ENCODE results near the gene ZNF468. TPM values are rescaled to one million over a fixed set of nuclear protein-coding genes. Genes with fewer than 3 reads are reported as not detected.
A peak's percentile ranks its signal among the peaks of the same experiment; 100 is the strongest.

Gene ZNF468
- total and polyA plus RNA-seq, 9 donors, result 7.0 to 21.0 (median 11.5) TPM

- Histone ChIP-seq H3K4me1 (ENCODE audit: insufficient read depth) (peaks cover 6% of the 10 kb centered on the region), H3K4me3 (peak within 1 kb of the TSS; percentile 60), H3K9me3 (no peaks in the 10 kb centered on the region), H3K36me3 (no peaks in the 10 kb centered on the region), H3K27me3 (no peaks in the 10 kb centered on the region), H3K27ac (peak within 1 kb of the TSS in 1 of 2 donors; percentile 89)
- 1 to 2% (median 1%) methylated on average over 56 of the region's 56 CpGs for WGBS, 3 donors
- DNase-seq, result peak; percentile 96 to 98 (median 97)
- TF ChIP-seq EP300 (IDR thresholded peaks at IDR 0.05), result no peak
- TF ChIP-seq CTCF (IDR thresholded peaks at IDR 0.05), result no peak
- peak; percentile 64 for TF ChIP-seq POLR2A (IDR thresholded peaks at IDR 0.05)
- intact Hi-C loops (cut with DNase I), result no loop called here
These were observed 39.9 kb upstream of the ZNF468 start, which contains the start of gene ZNF320 for GRCh38 chr19:52897138-52897935. Gene ZNF320 (minus strand): TSS chr19:52897635. CDS start chr19:52890255, 7,380 bp downstream.

DNA sequence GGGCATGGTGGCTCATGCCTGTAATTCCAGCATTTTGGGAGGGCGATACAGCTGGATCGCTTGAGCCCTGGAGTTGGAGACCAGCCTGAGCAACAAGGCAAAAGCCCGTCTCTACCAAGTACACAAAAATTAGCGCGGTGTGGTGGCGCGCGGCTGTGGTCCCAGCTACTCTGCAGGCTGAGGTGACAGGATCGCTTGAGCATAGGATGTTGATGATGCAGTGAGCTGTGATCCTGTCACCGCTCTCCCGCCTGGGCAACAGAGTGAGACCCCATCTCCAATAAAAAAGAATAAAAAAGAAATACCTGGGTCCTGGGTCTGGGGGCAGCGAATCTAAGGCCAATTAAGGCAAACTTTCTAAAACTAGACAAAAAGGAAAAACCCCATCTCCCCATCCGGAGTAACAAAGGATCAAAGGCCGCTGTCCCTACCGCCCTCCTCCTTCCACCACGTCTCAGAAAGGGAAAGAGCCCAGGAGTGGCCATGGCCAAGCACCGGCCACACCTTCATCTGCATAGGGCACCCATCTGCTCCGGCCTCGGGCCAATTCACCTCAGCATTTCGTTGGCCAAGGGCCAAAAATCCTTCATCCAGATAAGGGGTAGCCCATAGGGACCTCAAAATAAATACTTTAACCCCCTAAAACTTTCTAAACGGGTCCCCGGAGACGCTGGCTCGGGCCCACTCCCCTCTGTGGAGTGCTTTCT lies 39.2 kb upstream of the ZNF468 start:
- TF ChIP-seq CTCF (IDR thresholded peaks at IDR 0.05) (no peak), EP300 (IDR thresholded peaks at IDR 0.05) (no peak), POLR2A (IDR thresholded peaks at IDR 0.05) (no peak)
- no peaks in the 10 kb centered on the region for H3K36me3 ChIP-seq
- H3K27me3 ChIP-seq, result no peaks in the 10 kb centered on the region
- peaks cover 6% of the 10 kb centered on the region for H3K4me1 ChIP-seq (ENCODE audit: insufficient read depth)
- WGBS, 3 donors, result 44 to 48% (median 45%) methylated on average over 24 of the region's 24 CpGs
- H3K9me3 ChIP-seq, result no peaks in the 10 kb centered on the region
- intact Hi-C loops (cut with DNase I), result no loop called here
- peak; percentile 33 to 54 (median 50) for DNase-seq
- H3K4me3 ChIP-seq, result peak overlapping the region; percentile 60
- H3K27ac ChIP-seq, result peak overlapping the region in 1 of 2 donors; percentile 89

GRCh38 chr19:52891336-52891735 lies 33.9 kb upstream of the ZNF468 start:
- Histone ChIP-seq H3K36me3 (no peaks in the 10 kb centered on the region), H3K4me1 (ENCODE audit: insufficient read depth) (peaks cover 3% of the 10 kb centered on the region), H3K27me3 (no peaks in the 10 kb centered on the region), H3K27ac (no peak overlapping the region), H3K9me3 (no peaks in the 10 kb centered on the region), H3K4me3 (no peak overlapping the region)
- 55 to 71% (median 60%) methylated on average over 4 of the region's 4 CpGs for WGBS, 3 donors
- intact Hi-C loops (cut with DNase I), result no loop called here
- TF ChIP-seq EP300 (IDR thresholded peaks at IDR 0.05), result no peak
- TF ChIP-seq CTCF (IDR thresholded peaks at IDR 0.05), result no peak
- TF ChIP-seq POLR2A (IDR thresholded peaks at IDR 0.05), result no peak
- DNase-seq, result no peak

DNA sequence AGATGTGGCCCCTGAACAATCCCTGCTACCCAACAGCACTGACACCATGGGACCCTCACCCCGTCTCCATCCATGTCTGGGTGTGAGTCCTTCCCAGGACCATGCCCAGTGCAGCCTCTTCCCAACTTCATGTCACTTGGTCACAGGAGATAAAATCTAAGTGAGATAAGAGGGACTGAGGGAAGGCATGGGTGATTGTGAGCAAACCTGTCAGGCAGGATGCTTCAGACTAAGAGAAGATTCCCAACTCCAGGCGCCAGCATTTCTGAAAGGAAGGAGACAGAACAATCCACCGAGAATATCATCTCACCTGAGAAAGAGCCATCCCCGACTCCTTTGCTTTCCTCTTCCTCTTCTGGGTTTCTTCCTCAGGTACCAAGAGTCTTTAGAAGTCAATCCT lies 32.5 kb upstream of the ZNF468 start:
- 92 to 96% (median 95%) methylated on average over 4 of the region's 4 CpGs for WGBS, 3 donors
- no peak overlapping the region for H3K27ac ChIP-seq
- H3K27me3 ChIP-seq, result no peaks in the 10 kb centered on the region
- no peak overlapping the region for H3K4me3 ChIP-seq
- TF ChIP-seq POLR2A (IDR thresholded peaks at IDR 0.05) (no peak), CTCF (IDR thresholded peaks at IDR 0.05) (no peak), EP300 (IDR thresholded peaks at IDR 0.05) (no peak)
- no peaks in the 10 kb centered on the region for H3K9me3 ChIP-seq
- no peaks in the 10 kb centered on the region for H3K36me3 ChIP-seq
- no peak for DNase-seq
- intact Hi-C loops (cut with DNase I), result no loop called here
- no peaks in the 10 kb centered on the region for H3K4me1 ChIP-seq (ENCODE audit: insufficient read depth)
